ENCODE results near the gene HOXB7.

The HOXB7 gene

GRCh38 chr17:48604770-48605329 lies 6.0 kb downstream of the HOXB7 start, which contains the start of gene HOXB6:
HOXB6 (minus strand) TSS chr17:48604986; CDS start chr17:48598150, 6,836 bp downstream.
- ChIA-PET CTCF (interaction anchor here (1.0 kb wide), 1 partner anchor 310 kb away, joined by 3 read pairs; no protein-coding TSS in a partner anchor), POLR2A (interaction anchor here (1.2 kb wide), 1 partner anchor 9 kb away, joined by 3 read pairs; no protein-coding TSS in a partner anchor)
- DNase-seq (ENCODE audit: extremely low spot score), result no peak
- TF ChIP-seq L3MBTL2 (conservative IDR thresholded peaks at IDR 0.05) (no peak), SUZ12 (IDR thresholded peaks at IDR 0.05) (no peak), SP1 (IDR thresholded peaks at IDR 0.05) (no peak), NFRKB (IDR thresholded peaks at IDR 0.05) (peak; percentile 87), FOXK2 (IDR thresholded peaks at IDR 0.05) (no peak), CTBP1 (IDR thresholded peaks at IDR 0.05; ENCODE audit: borderline replicate concordance) (peak; percentile 67; the same call in 1 of the 2 replicates), LEF1 (IDR thresholded peaks at IDR 0.05; ENCODE audit: borderline replicate concordance) (no peak), TARDBP (IDR thresholded peaks at IDR 0.05) (no peak), FOXM1 (IDR thresholded peaks at IDR 0.05; ENCODE audit: borderline replicate concordance) (peak; percentile 83; the same call in 1 of the 2 replicates), HDGF (IDR thresholded peaks at IDR 0.05; ENCODE audit: borderline replicate concordance) (no peak), BHLHE40 (IDR thresholded peaks at IDR 0.05; ENCODE audit: borderline replicate concordance) (no peak), PKNOX1 (IDR thresholded peaks at IDR 0.05) (peak; percentile 53; the same call in 1 of the 2 replicates), ZNF384 (IDR thresholded peaks at IDR 0.05) (no peak), ARNT (IDR thresholded peaks at IDR 0.05) (no peak), ELF4 (IDR thresholded peaks at IDR 0.05) (peak; percentile 70; the same call in 1 of the 2 replicates), FOXA1 (IDR thresholded peaks at IDR 0.05) (no peak)

GRCh38 chr17:48603959-48604769 lies 6.7 kb downstream of the HOXB7 start:
- POLR2A ChIA-PET, result interaction anchor here (0.9 kb wide), 1 partner anchor 58 kb away, joined by 3 read pairs; no protein-coding TSS in a partner anchor
- TF ChIP-seq BHLHE40 (IDR thresholded peaks at IDR 0.05; ENCODE audit: borderline replicate concordance), result no peak
- no peak for TF ChIP-seq PKNOX1 (IDR thresholded peaks at IDR 0.05)
- no peak for TF ChIP-seq HDGF (IDR thresholded peaks at IDR 0.05; ENCODE audit: borderline replicate concordance)
- TF ChIP-seq TARDBP (IDR thresholded peaks at IDR 0.05), result no peak
- no peak for TF ChIP-seq SP1 (IDR thresholded peaks at IDR 0.05)
- no peak for TF ChIP-seq CTBP1 (IDR thresholded peaks at IDR 0.05; ENCODE audit: borderline replicate concordance)
- TF ChIP-seq ZNF384 (IDR thresholded peaks at IDR 0.05), result no peak
- no peak for TF ChIP-seq SUZ12 (IDR thresholded peaks at IDR 0.05)
- no peak for TF ChIP-seq ELF4 (IDR thresholded peaks at IDR 0.05)
- TF ChIP-seq L3MBTL2 (conservative IDR thresholded peaks at IDR 0.05), result no peak
- no peak for TF ChIP-seq FOXA1 (IDR thresholded peaks at IDR 0.05)
- no peak for TF ChIP-seq FOXK2 (IDR thresholded peaks at IDR 0.05)
- TF ChIP-seq ARNT (IDR thresholded peaks at IDR 0.05), result no peak
- TF ChIP-seq LEF1 (IDR thresholded peaks at IDR 0.05; ENCODE audit: borderline replicate concordance), result no peak
- no peak for TF ChIP-seq NFRKB (IDR thresholded peaks at IDR 0.05)
- TF ChIP-seq FOXM1 (IDR thresholded peaks at IDR 0.05; ENCODE audit: borderline replicate concordance), result no peak
- no peak for DNase-seq (ENCODE audit: extremely low spot score)
- CTCF ChIA-PET, result interaction anchor here (1.0 kb wide), 1 partner anchor 309 kb away, joined by 3 read pairs; no protein-coding TSS in a partner anchor

- no peak for TF ChIP-seq ZNF384 (IDR thresholded peaks at IDR 0.05)
- no peak for TF ChIP-seq FOXA1 (IDR thresholded peaks at IDR 0.05)
- TF ChIP-seq ARNT (IDR thresholded peaks at IDR 0.05), result no peak
- no peak for TF ChIP-seq LEF1 (IDR thresholded peaks at IDR 0.05; ENCODE audit: borderline replicate concordance)
- no peak for TF ChIP-seq CTBP1 (IDR thresholded peaks at IDR 0.05; ENCODE audit: borderline replicate concordance)
- TF ChIP-seq PKNOX1 (IDR thresholded peaks at IDR 0.05), result no peak
- no peak for TF ChIP-seq BHLHE40 (IDR thresholded peaks at IDR 0.05; ENCODE audit: borderline replicate concordance)
- TF ChIP-seq FOXM1 (IDR thresholded peaks at IDR 0.05; ENCODE audit: borderline replicate concordance), result no peak
- no peak for TF ChIP-seq SP1 (IDR thresholded peaks at IDR 0.05)
- TF ChIP-seq HDGF (IDR thresholded peaks at IDR 0.05; ENCODE audit: borderline replicate concordance), result no peak
- TF ChIP-seq SUZ12 (IDR thresholded peaks at IDR 0.05), result no peak
- no peak for TF ChIP-seq NFRKB (IDR thresholded peaks at IDR 0.05)
- TF ChIP-seq L3MBTL2 (conservative IDR thresholded peaks at IDR 0.05), result no peak
- TF ChIP-seq TARDBP (IDR thresholded peaks at IDR 0.05), result no peak
- no peak for TF ChIP-seq FOXK2 (IDR thresholded peaks at IDR 0.05)
- no peak for TF ChIP-seq ELF4 (IDR thresholded peaks at IDR 0.05)
- no peak for DNase-seq (ENCODE audit: extremely low spot score)
- POLR2A ChIA-PET, result interaction anchor here (1.2 to 1.9 kb wide), 2 partner anchors 8 to 501 kb away, joined by 5 to 14 read pairs; partner anchors contain the start of genes CBX1 and HOXB7
- CTCF ChIA-PET, result interaction anchor here (0.6 to 2.0 kb wide), 6 partner anchors 14 to 373 kb away, joined by 3 to 8 read pairs (median 3); no protein-coding TSS in a partner anchor
These were observed 9.0 kb downstream of the HOXB7 start for GRCh38 chr17:48601539-48602425.

- TF ChIP-seq SUZ12 (IDR thresholded peaks at IDR 0.05) (no peak), CTBP1 (IDR thresholded peaks at IDR 0.05; ENCODE audit: borderline replicate concordance) (no peak), TARDBP (IDR thresholded peaks at IDR 0.05) (no peak), FOXA1 (IDR thresholded peaks at IDR 0.05) (no peak), BHLHE40 (IDR thresholded peaks at IDR 0.05; ENCODE audit: borderline replicate concordance) (no peak), NFRKB (IDR thresholded peaks at IDR 0.05) (no peak), ARNT (IDR thresholded peaks at IDR 0.05) (no peak), LEF1 (IDR thresholded peaks at IDR 0.05; ENCODE audit: borderline replicate concordance) (no peak), FOXM1 (IDR thresholded peaks at IDR 0.05; ENCODE audit: borderline replicate concordance) (no peak)
- POLR2A ChIA-PET, result interaction anchor here (1.2 to 1.9 kb wide), 2 partner anchors 9 to 500 kb away, joined by 5 to 14 read pairs; partner anchors contain the start of genes CBX1 and HOXB7
- CTCF ChIA-PET, result interaction anchor here (0.6 to 2.0 kb wide), 6 partner anchors 14 to 373 kb away, joined by 3 to 8 read pairs (median 3); no protein-coding TSS in a partner anchor
- DNase-seq (ENCODE audit: extremely low spot score), result no peak
These were observed 9.6 kb downstream of the HOXB7 start for GRCh38 chr17:48601207-48601538.

All from HEK293T (cell line).